Activated T-cell treated with anti-CD3 and anti-CD28 coated beads, Interleukin-2, amount 50 U/mL, for 48 hours (primary cell): ENCODE data around the gene RRAGA.
"Not testable (repeated sequence)": the region's sequence is repeated elsewhere in the genome, so short reads cannot be mapped to it uniquely, and the experiment has no call there.

Experiments used
- DNase-seq, 2 experiments: peaks; one replicate each; pipeline ENCODE4 v3.0.0-alpha.2; 2020

Gene RRAGA

GRCh38 chr9:19087106-19088000 is 38.1 kb downstream of the RRAGA start:
- no peak for DNase-seq

GRCh38 chr9:19097431-19097830 is 48.2 kb downstream of the RRAGA start:
- not testable (repeated sequence) for DNase-seq
